CD4-positive, alpha-beta memory T cell (primary cell): ENCODE results near the gene CELSR1. TPM values are rescaled to one million over a fixed set of nuclear protein-coding genes. Genes with fewer than 3 reads are reported as not detected.

Experiments
- CTCF ChIA-PET: fragments of 350-600 bp; sonication (Branson Sonifier 250); formaldehyde crosslinking; loops from one replicate; lab custom pipeline; 2021; ENCODE audit warnings: inconsistent platforms; ENCODE audit not compliant: partially characterized antibody; lab: Charles Lee
- POLR2A ChIA-PET: fragments of 350-600 bp; sonication (Branson Sonifier 250); formaldehyde crosslinking; loops from one replicate; lab custom pipeline; 2021; ENCODE audit not compliant: partially characterized antibody; lab: Charles Lee
- DNase-seq, 5 donors: peaks; one replicate each; pipeline versions ENCODE4 v3.0.0 to v3.0.0-alpha.2; 2020 to 2022; ENCODE audit warnings: mixed read lengths in 1 of 5
- H3K27ac ChIP-seq: one replicate; pipeline ENCODE4 v1.7.0; 2013; ENCODE audit warnings: low read depth, low read length
- H3K27me3 ChIP-seq: 2 replicates; pipeline ENCODE4 v1.7.0; 2013; ENCODE audit warnings: mild to moderate bottlenecking, low read length, moderate library complexity; ENCODE audit not compliant: insufficient read depth
- H3K36me3 ChIP-seq: 2 replicates; pipeline ENCODE4 v1.7.0; 2013; ENCODE audit warnings: mild to moderate bottlenecking, low read length, moderate library complexity; ENCODE audit not compliant: insufficient read depth
- H3K4me1 ChIP-seq: 2 replicates; pipeline ENCODE4 v1.7.0; 2013; ENCODE audit warnings: mild to moderate bottlenecking, low read length, moderate library complexity; ENCODE audit not compliant: insufficient read depth
- H3K4me3 ChIP-seq, 2 donors: one replicate each; pipeline ENCODE4 v1.7.0; 2013; ENCODE audit warnings: low read length in 2 of 2, mild to moderate bottlenecking in 1 of 2
- H3K9me3 ChIP-seq, 2 donors: one replicate each; pipeline ENCODE4 v1.7.0; 2013; ENCODE audit warnings: low read length in 2 of 2, control low read depth in 1 of 2; ENCODE audit not compliant: control insufficient read depth in 1 of 2
- H3K27ac Mint-ChIP-seq, 7 donors: one replicate each; pipeline ENCODE4 v1.8.0; 2020 to 2021; ENCODE audit warnings: mixed read lengths in 7 of 7, mild to moderate bottlenecking in 6 of 7, inconsistent platforms in 3 of 7, moderate library complexity in 3 of 7
- H3K27me3 Mint-ChIP-seq, 2 donors: one replicate each; pipeline ENCODE4 v1.8.0; 2020 to 2021; ENCODE audit warnings: mixed read lengths in 2 of 2
- H3K36me3 Mint-ChIP-seq, 2 donors: one replicate each; pipeline ENCODE4 v1.8.0; 2020 to 2021; ENCODE audit warnings: mixed read lengths in 2 of 2, inconsistent platforms in 1 of 2, mild to moderate bottlenecking in 1 of 2
- H3K4me1 Mint-ChIP-seq, 4 donors: one replicate each; pipeline ENCODE4 v1.8.0; 2020 to 2021; ENCODE audit warnings: mixed read lengths in 4 of 4, mild to moderate bottlenecking in 1 of 4
- H3K4me3 Mint-ChIP-seq, 8 donors: one replicate each; pipeline ENCODE4 v1.8.0; 2020 to 2021; ENCODE audit warnings: mixed read lengths in 8 of 8, mild to moderate bottlenecking in 7 of 8, moderate library complexity in 6 of 8, inconsistent platforms in 3 of 8
- H3K9me3 Mint-ChIP-seq, 8 donors: one replicate each; pipeline ENCODE4 v1.8.0; 2020 to 2021; ENCODE audit warnings: mixed read lengths in 8 of 8, mild to moderate bottlenecking in 5 of 8, inconsistent platforms in 3 of 8, moderate library complexity in 1 of 8
- intact Hi-C: fragments of 100-400 bp; cut with micrococcal nuclease; formaldehyde crosslinking; loops from one replicate; pipeline ENCODE4 v1.15.1; 2023
- polyA plus RNA-seq, 2 donors: library from polyadenylated mRNA; unstranded; fragments of 300-500 nt; fragmentation: Illumina TruSeq; gene quantifications; one replicate each; pipeline ENCODE4 v1.2.3, GENCODE V29; 2021
- total RNA-seq, 2 experiments: library from RNA; stranded (reverse); gene quantifications; one replicate each; pipeline ENCODE4 v1.2.3, GENCODE V29; 2021

The CELSR1 gene
- total and polyA plus RNA-seq, 4 experiments from 2014 or later, result 0.47 to 1.1 (median 0.81) TPM

- Mint-ChIP-seq H3K9me3 (peaks cover 0 to 14% (median 10%) of the 10 kb centered on the region in 8 donors), H3K27me3 (no peaks in the 10 kb centered on the region), H3K4me1 (peaks cover 11 to 41% (median 30%) of the 10 kb centered on the region in 4 donors), H3K4me3 (peak overlapping the region in 5 of 8 donors; percentile 10 to 84 (median 57)), H3K36me3 (peaks cover 0 to 8% of the 10 kb centered on the region in 2 donors), H3K27ac (peak overlapping the region in 2 of 7 donors; percentile 47 to 86)
- Histone ChIP-seq H3K27ac (no peak overlapping the region), H3K4me3 (no peak overlapping the region), H3K36me3 (no peaks in the 10 kb centered on the region), H3K9me3 (peaks cover 0 to 8% of the 10 kb centered on the region in 2 donors), H3K4me1 (peaks cover 26% of the 10 kb centered on the region), H3K27me3 (no peaks in the 10 kb centered on the region)
- intact Hi-C loops, result no loop called here
- ChIA-PET CTCF (no interaction called here), POLR2A (no interaction called here)
- DNase-seq, result no peak
Measured at GRCh38 chr22:46574438-46574992, 37.1 kb upstream of the CELSR1 start.

- Mint-ChIP-seq H3K27me3 (no peaks in the 10 kb centered on the region), H3K9me3 (peaks cover 0 to 14% (median 10%) of the 10 kb centered on the region in 8 donors), H3K27ac (peak overlapping the region in 3 of 7 donors; percentile 8 to 86 (median 47)), H3K4me1 (peaks cover 9 to 35% (median 26%) of the 10 kb centered on the region in 4 donors), H3K36me3 (peaks cover 0 to 8% of the 10 kb centered on the region in 2 donors), H3K4me3 (peak overlapping the region in 2 of 8 donors; percentile 44 to 52)
- no peaks in the 10 kb centered on the region for H3K36me3 ChIP-seq
- H3K27me3 ChIP-seq, result no peaks in the 10 kb centered on the region
- H3K4me3 ChIP-seq, result no peak overlapping the region
- POLR2A ChIA-PET, result no interaction called here
- H3K9me3 ChIP-seq, result peaks cover 0 to 8% of the 10 kb centered on the region in 2 donors
- H3K4me1 ChIP-seq, result peaks cover 26% of the 10 kb centered on the region
- CTCF ChIA-PET, result no interaction called here
- no peak overlapping the region for H3K27ac ChIP-seq
- DNase-seq, result no peak
- intact Hi-C loops, result no loop called here
Measured at GRCh38 chr22:46573781-46574437, 36.5 kb upstream of the CELSR1 start.

DNA sequence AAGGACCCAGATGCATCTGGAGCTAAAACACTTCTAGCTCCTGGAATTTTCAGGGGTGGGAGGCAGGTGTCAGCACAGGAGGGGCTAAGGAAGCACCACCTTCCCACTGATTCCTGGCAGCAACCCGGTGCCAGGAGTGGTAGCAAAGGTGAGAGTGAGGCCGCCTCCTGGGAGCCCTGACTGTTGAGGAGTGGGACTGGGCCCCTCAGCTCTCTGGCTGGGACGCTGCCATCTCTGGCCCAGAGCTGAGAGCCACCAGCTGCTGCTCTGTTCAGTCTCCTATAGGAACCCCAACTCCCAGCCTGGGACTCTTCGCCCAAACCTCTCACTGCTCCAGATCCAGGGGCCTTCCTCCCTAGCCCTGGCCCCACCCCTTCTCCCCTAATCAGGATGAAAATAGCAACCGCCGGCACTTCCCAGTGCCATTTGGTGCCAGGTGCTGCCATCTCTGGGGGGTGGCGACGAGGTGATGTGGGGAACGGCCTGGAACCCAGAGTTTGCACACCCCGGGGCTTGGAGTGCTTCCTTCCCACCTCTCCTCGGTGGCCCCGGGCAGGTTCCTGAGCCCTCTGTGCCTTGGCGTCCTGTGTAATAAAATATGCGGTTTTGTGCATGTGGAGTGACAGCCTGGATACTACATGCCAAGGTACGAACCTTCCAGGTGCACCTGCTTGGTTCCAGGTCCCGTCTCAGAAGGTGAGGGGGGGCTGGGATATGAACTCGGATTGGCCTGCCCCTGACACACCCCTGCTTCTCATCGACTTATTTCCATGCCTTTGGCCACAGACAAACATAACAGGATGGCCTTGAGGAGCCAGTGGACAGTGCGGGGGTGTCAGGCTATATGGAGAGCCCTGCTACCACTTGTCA lies 35.7 kb upstream of the CELSR1 start:
- peaks cover 0 to 8% of the 10 kb centered on the region in 2 donors for H3K36me3 Mint-ChIP-seq
- ChIA-PET POLR2A (no interaction called here), CTCF (no interaction called here)
- no peak overlapping the region for H3K27ac Mint-ChIP-seq
- no peak overlapping the region for H3K27ac ChIP-seq
- intact Hi-C loops, result no loop called here
- no peaks in the 10 kb centered on the region for H3K27me3 ChIP-seq
- H3K4me1 ChIP-seq, result peaks cover 19% of the 10 kb centered on the region
- peaks cover 0 to 14% (median 10%) of the 10 kb centered on the region in 8 donors for H3K9me3 Mint-ChIP-seq
- H3K36me3 ChIP-seq, result no peaks in the 10 kb centered on the region
- H3K27me3 Mint-ChIP-seq, result no peaks in the 10 kb centered on the region
- peaks cover 8 to 28% (median 21%) of the 10 kb centered on the region in 4 donors for H3K4me1 Mint-ChIP-seq
- no peak overlapping the region for H3K4me3 ChIP-seq
- peaks cover 0 to 8% of the 10 kb centered on the region in 2 donors for H3K9me3 ChIP-seq
- H3K4me3 Mint-ChIP-seq, result no peak overlapping the region
- DNase-seq, result no peak

GRCh38 chr22:46571642-46572250 lies 34.3 kb upstream of the CELSR1 start:
- peaks cover 8 to 22% (median 16%) of the 10 kb centered on the region in 4 donors for H3K4me1 Mint-ChIP-seq
- Histone ChIP-seq H3K36me3 (no peaks in the 10 kb centered on the region), H3K4me3 (no peak overlapping the region), H3K4me1 (peaks cover 12% of the 10 kb centered on the region), H3K27ac (no peak overlapping the region), H3K27me3 (no peaks in the 10 kb centered on the region), H3K9me3 (peaks cover 0 to 8% of the 10 kb centered on the region in 2 donors)
- DNase-seq, result no peak
- no peaks in the 10 kb centered on the region for H3K27me3 Mint-ChIP-seq
- ChIA-PET POLR2A (no interaction called here), CTCF (no interaction called here)
- H3K9me3 Mint-ChIP-seq, result peaks cover 0 to 14% (median 10%) of the 10 kb centered on the region in 8 donors
- H3K36me3 Mint-ChIP-seq, result peaks cover 0 to 6% of the 10 kb centered on the region in 2 donors
- H3K27ac Mint-ChIP-seq, result no peak overlapping the region
- intact Hi-C loops, result no loop called here
- peak overlapping the region in 1 of 8 donors; percentile 15 for H3K4me3 Mint-ChIP-seq

DNA sequence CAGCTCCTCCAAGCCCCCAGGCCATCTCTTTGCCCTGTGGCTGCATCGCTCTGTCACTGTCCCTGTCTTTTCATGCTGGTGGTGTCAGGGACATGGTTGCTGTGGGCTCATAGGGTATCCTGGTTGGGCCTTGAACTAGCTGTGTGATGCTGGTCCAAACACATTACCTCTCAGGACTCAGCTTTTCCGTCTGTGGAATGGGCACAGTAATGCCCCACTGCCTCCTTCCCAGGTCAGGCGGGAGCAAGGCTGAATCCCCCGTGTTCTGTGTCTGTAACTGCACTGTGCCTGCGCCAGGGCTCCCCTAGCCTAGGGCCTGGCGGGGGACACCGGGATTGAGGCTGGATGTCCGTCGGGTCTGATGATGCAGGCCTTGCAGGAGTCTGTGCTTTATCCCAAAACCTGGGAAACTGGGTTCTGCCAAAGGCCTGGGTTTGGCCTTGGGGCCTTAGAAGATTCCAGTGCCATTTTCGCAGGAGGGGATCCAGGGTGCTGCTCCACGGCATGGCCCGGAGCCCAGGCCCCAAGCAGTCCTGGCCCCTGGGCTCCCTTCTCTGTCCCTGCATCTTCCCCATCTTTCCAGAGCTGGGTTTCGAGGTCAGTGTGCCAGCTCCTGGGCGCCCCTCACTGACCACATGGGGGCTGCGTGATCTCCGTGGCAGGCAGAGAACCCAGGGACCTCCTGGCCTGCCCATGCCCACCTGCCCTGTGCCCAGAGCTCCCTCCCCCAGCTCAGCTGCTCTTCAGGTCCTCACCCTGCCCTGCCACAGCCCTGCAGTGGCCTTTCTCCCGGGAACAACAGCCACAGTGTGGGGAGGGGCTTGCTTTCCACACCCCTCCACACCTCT lies 32.7 kb upstream of the CELSR1 start:
- no peaks in the 10 kb centered on the region for H3K27me3 ChIP-seq
- ChIA-PET POLR2A (no interaction called here), CTCF (interaction anchor here (1.2 kb wide), 1 partner anchor 233 kb away, joined by 3 read pairs; no protein-coding TSS in a partner anchor)
- no peak overlapping the region for H3K4me3 ChIP-seq
- H3K4me1 ChIP-seq, result no peaks in the 10 kb centered on the region
- peaks cover 0 to 8% of the 10 kb centered on the region in 2 donors for H3K9me3 ChIP-seq
- peak in 1 of 5 donors; percentile 22 for DNase-seq
- Mint-ChIP-seq H3K36me3 (peaks cover 0 to 4% of the 10 kb centered on the region in 2 donors), H3K4me1 (peaks cover 0 to 8% (median 5%) of the 10 kb centered on the region in 4 donors), H3K27ac (peak overlapping the region in 1 of 7 donors; percentile 89), H3K4me3 (no peak overlapping the region), H3K27me3 (no peaks in the 10 kb centered on the region), H3K9me3 (peaks cover 0 to 14% (median 10%) of the 10 kb centered on the region in 8 donors)
- no peak overlapping the region for H3K27ac ChIP-seq
- no peaks in the 10 kb centered on the region for H3K36me3 ChIP-seq
- intact Hi-C loops, result no loop called here

- peak in 1 of 5 donors; percentile 18 for DNase-seq
- Histone ChIP-seq H3K27ac (no peak overlapping the region), H3K4me1 (no peaks in the 10 kb centered on the region), H3K27me3 (no peaks in the 10 kb centered on the region), H3K36me3 (no peaks in the 10 kb centered on the region), H3K9me3 (peaks cover 0 to 8% of the 10 kb centered on the region in 2 donors), H3K4me3 (no peak overlapping the region)
- Mint-ChIP-seq H3K27ac (peak overlapping the region in 1 of 7 donors; percentile 89), H3K9me3 (peaks cover 0 to 14% (median 10%) of the 10 kb centered on the region in 8 donors), H3K4me3 (no peak overlapping the region), H3K4me1 (peaks cover 0 to 2% (median 0%) of the 10 kb centered on the region in 4 donors), H3K27me3 (no peaks in the 10 kb centered on the region), H3K36me3 (peaks cover 0 to 3% of the 10 kb centered on the region in 2 donors)
- POLR2A ChIA-PET, result interaction anchor here (0.9 kb wide), 1 partner anchor 45 kb away, joined by 3 read pairs; no protein-coding TSS in a partner anchor
- intact Hi-C loops, result no loop called here
- CTCF ChIA-PET, result no interaction called here
Measured at GRCh38 chr22:46569055-46569847, 31.8 kb upstream of the CELSR1 start.
